HG02885 (cell line): ENCODE measurements around the gene LRRC8B.

ENCODE experiments used
- ATAC-seq: cut with Tn5 transposase; IDR thresholded peaks from one replicate; pipeline ENCODE4 v1.9.1; 2021; ENCODE audit warnings: mild to moderate bottlenecking; ENCODE audit not compliant: unreplicated experiment, poor library complexity

Gene LRRC8B

GRCh38 chr1:89546082-89546889 is 21.7 kb downstream of the LRRC8B start:
- no peak for ATAC-seq

GRCh38 chr1:89546934-89547562 is 22.4 kb downstream of the LRRC8B start:
- ATAC-seq: no peak

- ATAC-seq: no peak
Measured at GRCh38 chr1:89547563-89548116, 23.0 kb downstream of the LRRC8B start.

- no peak for ATAC-seq
Measured at GRCh38 chr1:89548122-89548857, 23.7 kb downstream of the LRRC8B start.

GRCh38 chr1:89550995-89551394 is 26.4 kb downstream of the LRRC8B start:
- no peak for ATAC-seq

- peak; percentile 81 for ATAC-seq
Measured at GRCh38 chr1:89552471-89553081, 27.9 kb downstream of the LRRC8B start.

- ATAC-seq: no peak
Measured at GRCh38 chr1:89553157-89553556, 28.5 kb downstream of the LRRC8B start.

GRCh38 chr1:89555550-89555949 is 30.9 kb downstream of the LRRC8B start:
- no peak for ATAC-seq

GRCh38 chr1:89556726-89557444 is 32.3 kb downstream of the LRRC8B start:
- ATAC-seq: no peak

GRCh38 chr1:89557445-89557825 is 32.8 kb downstream of the LRRC8B start:
- ATAC-seq: no peak

GRCh38 chr1:89557956-89558355 is 33.3 kb downstream of the LRRC8B start:
- ATAC-seq: no peak

- ATAC-seq: no peak
Measured at GRCh38 chr1:89563957-89564604, 39.5 kb downstream of the LRRC8B start.

- ATAC-seq: no peak
Measured at GRCh38 chr1:89565521-89565920, 40.9 kb downstream of the LRRC8B start.

- ATAC-seq: no peak
Measured at GRCh38 chr1:89566761-89567174, 42.1 kb downstream of the LRRC8B start.

GRCh38 chr1:89567797-89568196 is 43.2 kb downstream of the LRRC8B start:
- no peak for ATAC-seq

GRCh38 chr1:89573410-89573809 is 48.8 kb downstream of the LRRC8B start:
- no peak for ATAC-seq

- ATAC-seq: no peak
Measured at GRCh38 chr1:89574621-89575020, 50.0 kb downstream of the LRRC8B start.

GRCh38 chr1:89575207-89575606 is 50.6 kb downstream of the LRRC8B start:
- ATAC-seq: no peak

GRCh38 chr1:89576013-89576412 is 51.4 kb downstream of the LRRC8B start:
- ATAC-seq: no peak
